Lower lobe of right lung (tissue), 2 donors: ENCODE measurements around the gene BTK. TPM values are rescaled to one million over a fixed set of nuclear protein-coding genes. Genes with fewer than 3 reads are reported as not detected.

ENCODE experiments used
- ATAC-seq, 2 donors: fragments of 200-7000 bp; cut with Tn5 transposase; one replicate each; pipeline ENCODE4 v1.9.1; 2020 to 2022; ENCODE audit warnings: mild to moderate bottlenecking in 2 of 2, moderate library complexity in 2 of 2
- DNase-seq: peaks from one replicate; pipeline ENCODE4 v3.0.0-alpha.2; 2020
- H3K27ac ChIP-seq: fragments of 200-600 bp; one replicate; pipeline ENCODE4 v1.8.0; 2022
- H3K27me3 ChIP-seq: fragments of 200-600 bp; one replicate; pipeline ENCODE4 v1.8.0; 2022; ENCODE audit warnings: low read depth
- H3K36me3 ChIP-seq: fragments of 200-600 bp; one replicate; pipeline ENCODE4 v1.8.0; 2022; ENCODE audit warnings: mild to moderate bottlenecking
- H3K4me1 ChIP-seq: fragments of 200-600 bp; one replicate; pipeline ENCODE4 v1.8.0; 2022
- H3K4me3 ChIP-seq: fragments of 200-600 bp; one replicate; pipeline ENCODE4 v1.8.0; 2022; ENCODE audit warnings: mild to moderate bottlenecking
- H3K9me3 ChIP-seq: fragments of 200-600 bp; one replicate; pipeline ENCODE4 v1.8.0; 2022
- intact Hi-C: fragments of 100-400 bp; cut with DNase I; formaldehyde crosslinking; loops from one replicate; pipeline ENCODE4 v1.11.0; 2022
- total RNA-seq: library from RNA; stranded (reverse); fragmentation: NEBNext Ultra II Directional; extraction: Animal tissue kit (Norgen Biotek cat#: 25700); gene quantifications from one replicate; pipeline ENCODE4 v1.2.1, GENCODE V29; 2021
- TF ChIP-seq, protein P1 (sequence below): fragments of 200-600 bp; IDR thresholded peaks from one replicate; pipeline ENCODE4 v1.8.0; 2022; ENCODE audit warnings: antibody characterized with exemption, mild to moderate bottlenecking
- donor health status: DM: no; HTN: yes; CAD: no; lungs with severe emphysema.

BTK gene
- total RNA-seq, 1 donor from 2014 or later, result 62.8 TPM

DNA sequence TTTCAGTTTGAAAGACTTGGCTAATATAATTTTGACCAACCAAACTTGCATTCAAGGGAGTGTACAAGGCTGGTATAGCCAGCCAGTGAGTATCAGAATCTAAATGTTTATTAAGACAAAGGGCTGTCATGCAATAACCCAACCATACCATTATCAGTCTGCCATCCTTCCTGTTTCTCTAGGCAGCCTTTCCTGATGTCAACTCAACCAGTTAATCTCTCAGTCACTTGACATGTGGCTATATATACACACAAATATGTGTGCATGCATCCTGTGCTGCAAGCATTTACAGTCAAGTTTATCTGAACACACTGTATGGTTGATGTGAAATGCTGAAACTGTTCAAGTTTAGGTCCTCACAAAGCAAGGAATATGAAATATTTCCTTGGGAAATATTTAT, 17.2 kb downstream of the BTK start:
- no peaks in the 10 kb centered on the region for H3K9me3 ChIP-seq
- no peak overlapping the region for H3K4me3 ChIP-seq
- H3K36me3 ChIP-seq, result no peaks in the 10 kb centered on the region
- H3K4me1 ChIP-seq, result no peaks in the 10 kb centered on the region
- H3K27ac ChIP-seq, result no peak overlapping the region
- DNase-seq (no peak), ATAC-seq (no peak)
- intact Hi-C loops, result no loop called here
- TF ChIP-seq, protein P1, sequence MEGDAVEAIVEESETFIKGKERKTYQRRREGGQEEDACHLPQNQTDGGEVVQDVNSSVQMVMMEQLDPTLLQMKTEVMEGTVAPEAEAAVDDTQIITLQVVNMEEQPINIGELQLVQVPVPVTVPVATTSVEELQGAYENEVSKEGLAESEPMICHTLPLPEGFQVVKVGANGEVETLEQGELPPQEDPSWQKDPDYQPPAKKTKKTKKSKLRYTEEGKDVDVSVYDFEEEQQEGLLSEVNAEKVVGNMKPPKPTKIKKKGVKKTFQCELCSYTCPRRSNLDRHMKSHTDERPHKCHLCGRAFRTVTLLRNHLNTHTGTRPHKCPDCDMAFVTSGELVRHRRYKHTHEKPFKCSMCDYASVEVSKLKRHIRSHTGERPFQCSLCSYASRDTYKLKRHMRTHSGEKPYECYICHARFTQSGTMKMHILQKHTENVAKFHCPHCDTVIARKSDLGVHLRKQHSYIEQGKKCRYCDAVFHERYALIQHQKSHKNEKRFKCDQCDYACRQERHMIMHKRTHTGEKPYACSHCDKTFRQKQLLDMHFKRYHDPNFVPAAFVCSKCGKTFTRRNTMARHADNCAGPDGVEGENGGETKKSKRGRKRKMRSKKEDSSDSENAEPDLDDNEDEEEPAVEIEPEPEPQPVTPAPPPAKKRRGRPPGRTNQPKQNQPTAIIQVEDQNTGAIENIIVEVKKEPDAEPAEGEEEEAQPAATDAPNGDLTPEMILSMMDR, result no peak
- H3K27me3 ChIP-seq, result no peaks in the 10 kb centered on the region

DNA sequence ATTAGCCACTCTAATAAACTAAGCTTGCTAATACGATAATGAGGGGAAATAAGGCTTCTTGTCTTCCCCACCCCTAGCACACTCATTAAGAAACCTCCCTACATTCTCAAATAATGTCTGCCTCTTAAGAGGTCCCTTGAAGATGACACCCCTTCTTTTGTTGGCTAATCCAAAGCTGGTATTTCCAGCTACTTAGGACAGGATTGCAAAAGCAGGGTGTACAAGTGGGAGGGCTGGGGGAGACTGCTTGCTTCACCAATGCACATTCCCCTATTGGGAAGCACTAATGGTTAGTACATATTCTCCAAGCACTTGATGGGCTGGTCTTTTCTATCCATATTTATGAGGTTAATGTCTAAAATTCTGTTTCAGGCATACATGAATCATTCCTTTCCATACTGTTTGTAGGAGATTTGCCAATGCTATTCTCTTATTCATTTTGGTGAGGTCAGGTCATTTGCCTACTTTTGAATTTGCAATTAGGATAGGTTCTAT, 20.6 kb downstream of the BTK start:
- DNase-seq, result no peak
- H3K4me3 ChIP-seq, result no peak overlapping the region
- no peaks in the 10 kb centered on the region for H3K4me1 ChIP-seq
- intact Hi-C loops, result no loop called here
- no peaks in the 10 kb centered on the region for H3K9me3 ChIP-seq
- H3K27me3 ChIP-seq, result no peaks in the 10 kb centered on the region
- ATAC-seq, result no peak
- TF ChIP-seq, protein P1, result no peak
- H3K27ac ChIP-seq, result no peak overlapping the region
- no peaks in the 10 kb centered on the region for H3K36me3 ChIP-seq

DNA sequence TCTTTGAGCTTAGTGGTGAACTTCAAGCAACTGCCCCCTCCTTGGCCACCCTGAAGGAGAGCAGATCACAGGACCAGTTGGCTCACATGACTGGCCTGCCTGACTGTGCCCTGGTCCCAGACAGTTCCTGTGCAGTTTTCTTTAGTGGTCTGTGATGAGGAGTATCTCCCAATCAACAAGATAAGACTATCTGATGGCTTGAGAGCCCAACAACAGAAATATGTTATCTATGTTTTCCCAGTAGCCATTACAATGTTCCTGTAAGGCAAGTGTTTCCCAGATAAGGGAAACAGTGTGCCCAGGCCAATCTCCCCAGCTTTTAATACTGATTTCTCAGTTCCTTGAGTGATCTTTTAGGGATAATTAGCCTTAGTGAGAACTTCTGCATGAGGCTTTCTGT, 23.2 kb downstream of the BTK start:
- no peaks in the 10 kb centered on the region for H3K27me3 ChIP-seq
- no peaks in the 10 kb centered on the region for H3K4me1 ChIP-seq
- H3K4me3 ChIP-seq, result no peak overlapping the region
- TF ChIP-seq, protein P1, result no peak
- no peaks in the 10 kb centered on the region for H3K9me3 ChIP-seq
- H3K27ac ChIP-seq, result no peak overlapping the region
- DNase-seq (no peak), ATAC-seq (no peak)
- intact Hi-C loops, result no loop called here
- no peaks in the 10 kb centered on the region for H3K36me3 ChIP-seq

DNA sequence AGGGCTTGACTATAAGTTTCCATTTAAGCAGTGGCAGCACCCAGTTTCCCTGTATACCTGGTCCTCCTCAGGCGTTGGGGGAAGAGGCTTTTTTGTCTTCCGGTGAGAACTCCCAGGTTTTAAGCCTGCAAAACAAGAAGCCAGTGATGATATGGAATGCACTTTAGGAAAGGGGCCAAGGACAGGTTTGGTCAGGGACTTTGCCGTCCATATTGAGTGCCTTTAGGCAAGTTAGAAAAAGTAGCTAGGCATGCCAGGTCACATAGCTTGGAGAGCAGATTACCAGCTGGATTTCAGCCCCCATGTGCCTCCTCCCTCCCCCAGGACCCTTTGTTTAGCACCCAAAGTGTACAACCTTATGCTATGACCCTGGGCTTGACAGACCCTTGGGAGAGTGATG, 23.9 kb downstream of the BTK start:
- Histone ChIP-seq H3K27ac (no peak overlapping the region), H3K36me3 (no peaks in the 10 kb centered on the region), H3K27me3 (no peaks in the 10 kb centered on the region), H3K4me3 (no peak overlapping the region), H3K4me1 (no peaks in the 10 kb centered on the region), H3K9me3 (no peaks in the 10 kb centered on the region)
- ATAC-seq, result no peak
- no peak for DNase-seq
- intact Hi-C loops, result no loop called here
- TF ChIP-seq, protein P1, result no peak

DNA sequence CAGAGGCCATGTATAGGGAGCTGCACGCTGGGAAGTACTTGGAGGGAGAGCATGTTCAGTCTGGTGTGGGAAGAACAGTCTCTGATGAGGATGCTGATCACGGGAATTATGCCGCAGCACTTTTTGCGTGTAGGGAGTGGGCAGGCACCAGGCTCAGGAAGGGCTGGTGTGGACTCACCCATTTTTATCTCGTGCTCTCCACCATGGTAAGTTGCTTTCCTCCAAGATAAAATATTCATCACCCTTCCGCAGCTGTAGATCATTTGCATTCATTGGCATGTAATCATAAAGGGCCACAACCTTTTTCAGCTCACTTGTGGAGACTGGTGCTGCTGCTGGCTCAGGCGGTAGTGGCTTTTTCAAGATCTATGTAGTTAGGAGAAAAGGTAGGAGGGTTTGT, 25.6 kb downstream of the BTK start:
- intact Hi-C loops, result no loop called here
- Histone ChIP-seq H3K4me1 (no peaks in the 10 kb centered on the region), H3K27me3 (no peaks in the 10 kb centered on the region)

More for the DNA sequence above, 25.6 kb downstream of the BTK start:
- H3K4me3 ChIP-seq, result no peak overlapping the region
- ATAC-seq, result no peak
- no peaks in the 10 kb centered on the region for H3K9me3 ChIP-seq
- DNase-seq, result no peak
- no peaks in the 10 kb centered on the region for H3K36me3 ChIP-seq
- TF ChIP-seq, protein P1, result no peak
- no peak overlapping the region for H3K27ac ChIP-seq
